ENCODE data around the gene SMYD3.

Gene SMYD3

DNA sequence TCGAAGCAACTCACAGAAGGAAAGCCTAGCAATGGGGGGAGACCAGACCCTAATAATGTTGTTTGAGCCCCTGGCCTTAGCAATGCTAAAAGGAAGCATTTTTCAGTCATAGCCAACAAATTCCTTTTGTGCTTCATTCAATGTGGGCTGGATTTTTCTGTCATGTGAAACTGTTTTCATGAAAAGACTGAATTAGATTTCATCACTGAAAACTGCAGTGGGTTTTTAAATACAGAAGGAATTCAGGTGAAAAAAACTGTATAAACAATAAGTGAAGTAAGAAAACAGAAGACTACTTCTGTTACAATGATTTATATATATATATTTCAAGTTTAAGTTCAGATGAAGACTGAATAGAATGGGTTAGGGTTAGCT lies 204.8 kb downstream of the SMYD3 start:
- Histone ChIP-seq H3K27ac (replicated peaks) (no peak overlapping the region), H3K4me3 (replicated peaks; ENCODE audit: insufficient read depth, low read length) (no peak overlapping the region), H3K27me3 (ENCODE audit: insufficient read depth, poor library complexity, severe bottlenecking) (no peaks in the 10 kb centered on the region)
- no peak for DNase-seq (ENCODE audit: low read depth in 1 of 2, low spot score in 1 of 2)
- TF ChIP-seq SPI1 (IDR thresholded peaks at IDR 0.05; ENCODE audit: borderline replicate concordance, low read depth) = no peak

DNA sequence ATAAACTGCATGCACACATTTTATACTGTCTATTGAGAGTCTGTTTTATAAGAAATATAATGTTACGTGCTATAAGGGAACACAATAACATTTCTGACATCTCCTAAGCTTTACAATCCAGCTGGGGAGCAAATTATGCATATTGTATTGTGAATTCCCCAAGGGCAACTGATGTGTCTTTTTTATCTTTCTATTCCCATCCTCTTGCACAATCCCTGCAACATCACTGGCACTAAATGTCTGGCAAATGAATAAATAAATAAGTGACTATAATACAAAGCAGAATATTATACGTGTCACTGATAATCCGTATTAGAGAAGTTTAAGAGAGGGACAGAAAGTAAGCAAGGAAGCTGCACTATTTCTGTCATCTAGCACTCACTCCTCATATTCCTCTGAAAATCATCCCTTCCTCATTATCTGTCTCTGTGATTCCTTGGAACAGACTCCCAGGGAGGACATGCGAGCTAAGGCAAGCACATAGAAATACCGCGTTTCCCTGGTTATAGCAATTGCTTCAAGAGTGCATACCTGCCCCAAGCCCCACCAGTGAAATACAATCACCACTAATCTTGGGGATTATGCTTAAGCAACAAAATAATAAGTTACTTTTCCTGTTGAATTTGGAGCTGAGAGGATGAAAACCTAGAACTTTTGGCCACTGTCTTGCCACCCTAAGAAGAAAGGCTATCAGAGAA lies 205.4 kb downstream of the SMYD3 start:
- no peak for DNase-seq (ENCODE audit: low read depth in 1 of 2, low spot score in 1 of 2)
- Histone ChIP-seq H3K27me3 (ENCODE audit: insufficient read depth, poor library complexity, severe bottlenecking) (no peaks in the 10 kb centered on the region), H3K27ac (replicated peaks) (no peak overlapping the region), H3K4me3 (replicated peaks; ENCODE audit: insufficient read depth, low read length) (no peak overlapping the region)
- no peak for TF ChIP-seq SPI1 (IDR thresholded peaks at IDR 0.05; ENCODE audit: borderline replicate concordance, low read depth)
- TF ChIP-seq GABPA (IDR thresholded peaks at IDR 0.05; ENCODE audit: low read depth) = no peak
- no peak for TF ChIP-seq POLR2AphosphoS5 (IDR thresholded peaks at IDR 0.05; ENCODE audit: low read depth)
- TF ChIP-seq, protein P1, sequence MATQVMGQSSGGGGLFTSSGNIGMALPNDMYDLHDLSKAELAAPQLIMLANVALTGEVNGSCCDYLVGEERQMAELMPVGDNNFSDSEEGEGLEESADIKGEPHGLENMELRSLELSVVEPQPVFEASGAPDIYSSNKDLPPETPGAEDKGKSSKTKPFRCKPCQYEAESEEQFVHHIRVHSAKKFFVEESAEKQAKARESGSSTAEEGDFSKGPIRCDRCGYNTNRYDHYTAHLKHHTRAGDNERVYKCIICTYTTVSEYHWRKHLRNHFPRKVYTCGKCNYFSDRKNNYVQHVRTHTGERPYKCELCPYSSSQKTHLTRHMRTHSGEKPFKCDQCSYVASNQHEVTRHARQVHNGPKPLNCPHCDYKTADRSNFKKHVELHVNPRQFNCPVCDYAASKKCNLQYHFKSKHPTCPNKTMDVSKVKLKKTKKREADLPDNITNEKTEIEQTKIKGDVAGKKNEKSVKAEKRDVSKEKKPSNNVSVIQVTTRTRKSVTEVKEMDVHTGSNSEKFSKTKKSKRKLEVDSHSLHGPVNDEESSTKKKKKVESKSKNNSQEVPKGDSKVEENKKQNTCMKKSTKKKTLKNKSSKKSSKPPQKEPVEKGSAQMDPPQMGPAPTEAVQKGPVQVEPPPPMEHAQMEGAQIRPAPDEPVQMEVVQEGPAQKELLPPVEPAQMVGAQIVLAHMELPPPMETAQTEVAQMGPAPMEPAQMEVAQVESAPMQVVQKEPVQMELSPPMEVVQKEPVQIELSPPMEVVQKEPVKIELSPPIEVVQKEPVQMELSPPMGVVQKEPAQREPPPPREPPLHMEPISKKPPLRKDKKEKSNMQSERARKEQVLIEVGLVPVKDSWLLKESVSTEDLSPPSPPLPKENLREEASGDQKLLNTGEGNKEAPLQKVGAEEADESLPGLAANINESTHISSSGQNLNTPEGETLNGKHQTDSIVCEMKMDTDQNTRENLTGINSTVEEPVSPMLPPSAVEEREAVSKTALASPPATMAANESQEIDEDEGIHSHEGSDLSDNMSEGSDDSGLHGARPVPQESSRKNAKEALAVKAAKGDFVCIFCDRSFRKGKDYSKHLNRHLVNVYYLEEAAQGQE (IDR thresholded peaks at IDR 0.05; ENCODE audit: insufficient replicate concordance, low read depth) = no peak
- TF ChIP-seq, protein P2, sequence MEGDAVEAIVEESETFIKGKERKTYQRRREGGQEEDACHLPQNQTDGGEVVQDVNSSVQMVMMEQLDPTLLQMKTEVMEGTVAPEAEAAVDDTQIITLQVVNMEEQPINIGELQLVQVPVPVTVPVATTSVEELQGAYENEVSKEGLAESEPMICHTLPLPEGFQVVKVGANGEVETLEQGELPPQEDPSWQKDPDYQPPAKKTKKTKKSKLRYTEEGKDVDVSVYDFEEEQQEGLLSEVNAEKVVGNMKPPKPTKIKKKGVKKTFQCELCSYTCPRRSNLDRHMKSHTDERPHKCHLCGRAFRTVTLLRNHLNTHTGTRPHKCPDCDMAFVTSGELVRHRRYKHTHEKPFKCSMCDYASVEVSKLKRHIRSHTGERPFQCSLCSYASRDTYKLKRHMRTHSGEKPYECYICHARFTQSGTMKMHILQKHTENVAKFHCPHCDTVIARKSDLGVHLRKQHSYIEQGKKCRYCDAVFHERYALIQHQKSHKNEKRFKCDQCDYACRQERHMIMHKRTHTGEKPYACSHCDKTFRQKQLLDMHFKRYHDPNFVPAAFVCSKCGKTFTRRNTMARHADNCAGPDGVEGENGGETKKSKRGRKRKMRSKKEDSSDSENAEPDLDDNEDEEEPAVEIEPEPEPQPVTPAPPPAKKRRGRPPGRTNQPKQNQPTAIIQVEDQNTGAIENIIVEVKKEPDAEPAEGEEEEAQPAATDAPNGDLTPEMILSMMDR (IDR thresholded peaks at IDR 0.05; ENCODE audit: insufficient read depth, low read length) = no peak

DNA sequence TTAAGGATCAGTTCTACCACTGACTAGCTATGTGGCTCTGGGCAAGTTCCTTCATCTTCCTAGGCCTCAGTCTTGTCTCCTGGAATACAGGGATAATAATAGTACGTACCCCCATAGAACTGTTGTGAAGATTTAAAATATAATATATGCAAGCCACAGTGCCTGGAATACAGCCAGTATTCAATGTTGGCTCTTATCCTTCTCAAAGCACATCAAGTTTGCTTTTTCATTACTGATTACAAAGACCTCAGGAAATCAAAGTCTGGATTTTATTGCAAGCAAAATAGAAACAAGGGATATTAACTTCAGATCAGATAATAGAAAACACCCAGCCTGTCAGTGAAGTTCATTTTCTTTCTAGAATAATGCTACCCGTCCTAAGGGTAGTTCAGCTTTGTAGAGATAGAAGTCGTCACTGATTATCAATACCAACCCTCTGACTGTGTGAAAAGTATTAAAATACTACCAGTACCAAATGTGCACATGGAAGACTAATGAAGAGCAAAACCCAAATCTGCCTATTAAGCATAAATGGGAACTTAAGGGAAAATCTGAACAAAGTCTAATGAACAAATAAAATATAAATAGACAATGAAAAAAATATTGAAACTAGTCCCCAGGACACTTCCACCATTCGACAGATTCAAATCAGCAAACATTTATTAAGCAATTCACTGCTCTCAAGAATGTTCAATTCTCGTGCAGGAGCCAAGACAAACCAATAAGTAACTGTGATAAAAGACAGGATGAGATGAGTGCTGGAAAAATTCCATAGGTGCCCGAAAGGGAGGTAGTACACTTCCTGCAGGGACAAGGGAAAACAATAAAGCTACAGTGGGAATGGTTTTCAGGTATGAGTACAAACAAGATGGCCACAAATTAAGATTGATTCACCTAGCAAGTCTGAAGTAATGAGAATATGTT lies 206.2 kb downstream of the SMYD3 start:
- no peaks in the 10 kb centered on the region for H3K27me3 ChIP-seq (ENCODE audit: insufficient read depth, poor library complexity, severe bottlenecking)
- no peak overlapping the region for H3K4me3 ChIP-seq (replicated peaks; ENCODE audit: insufficient read depth, low read length)
- TF ChIP-seq, protein P2 (IDR thresholded peaks at IDR 0.05; ENCODE audit: insufficient read depth, low read length) = no peak
- no peak for TF ChIP-seq GABPA (IDR thresholded peaks at IDR 0.05; ENCODE audit: low read depth)
- TF ChIP-seq POLR2AphosphoS5 (IDR thresholded peaks at IDR 0.05; ENCODE audit: low read depth) = no peak
- TF ChIP-seq, protein P1 (IDR thresholded peaks at IDR 0.05; ENCODE audit: insufficient replicate concordance, low read depth) = no peak
- no peak for TF ChIP-seq SPI1 (IDR thresholded peaks at IDR 0.05; ENCODE audit: borderline replicate concordance, low read depth)
- no peak overlapping the region for H3K27ac ChIP-seq (replicated peaks)
- no peak for DNase-seq (ENCODE audit: low read depth in 1 of 2, low spot score in 1 of 2)
